GM18868 (cell line): ENCODE measurements around the gene KCNG2.
A peak's percentile ranks its signal among the peaks of the same experiment; 100 is the strongest.
"Not testable (repeated sequence)": the region's sequence is repeated elsewhere in the genome, so short reads cannot be mapped to it uniquely, and the experiment has no call there.

Experiments
- ATAC-seq: cut with Tn5 transposase; IDR thresholded peaks from one replicate; pipeline ENCODE4 v1.9.1; 2021; ENCODE audit warnings: mild to moderate bottlenecking, moderate library complexity; ENCODE audit not compliant: unreplicated experiment

Gene KCNG2

DNA sequence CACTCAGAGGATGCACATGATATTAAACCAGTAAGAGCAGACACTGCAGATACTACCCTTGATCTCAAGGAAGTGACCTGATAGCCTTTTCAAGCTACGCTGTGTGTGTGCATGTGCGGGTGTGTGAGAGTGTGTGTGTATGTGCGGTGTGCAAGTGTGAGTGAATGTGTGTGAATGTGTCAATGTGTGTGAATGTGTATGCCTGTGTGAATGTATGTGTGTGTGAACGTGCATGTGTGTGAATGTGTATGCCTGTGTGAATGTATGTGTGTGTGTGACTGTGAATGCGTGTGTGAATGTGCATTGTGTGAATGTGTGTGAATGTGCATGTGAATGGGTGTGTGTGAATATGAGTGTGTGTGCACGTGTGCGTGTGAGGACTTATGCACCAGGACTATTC is 53.8 kb downstream of the KCNG2 start:
- no peak for ATAC-seq

DNA sequence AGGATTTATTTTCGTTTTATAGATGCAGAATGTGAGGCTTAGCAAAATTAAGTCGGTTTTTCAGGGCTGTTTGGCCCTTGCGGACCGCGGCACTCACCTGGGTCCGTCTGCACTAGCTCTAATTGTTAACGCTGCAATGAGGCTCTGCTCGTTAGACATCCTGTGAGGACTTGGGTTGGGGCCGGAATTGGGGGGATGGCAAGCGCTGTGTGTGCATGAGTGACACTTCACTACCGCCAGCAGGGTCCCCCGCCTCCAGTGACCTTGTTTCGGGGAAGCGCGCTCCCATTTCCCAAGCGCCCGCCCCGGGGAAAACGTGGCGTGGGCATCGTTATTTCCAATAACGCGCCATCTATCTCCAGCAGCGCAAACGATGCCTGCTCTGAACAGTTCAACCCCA is 54.2 kb downstream of the KCNG2 start:
- no peak for ATAC-seq

DNA sequence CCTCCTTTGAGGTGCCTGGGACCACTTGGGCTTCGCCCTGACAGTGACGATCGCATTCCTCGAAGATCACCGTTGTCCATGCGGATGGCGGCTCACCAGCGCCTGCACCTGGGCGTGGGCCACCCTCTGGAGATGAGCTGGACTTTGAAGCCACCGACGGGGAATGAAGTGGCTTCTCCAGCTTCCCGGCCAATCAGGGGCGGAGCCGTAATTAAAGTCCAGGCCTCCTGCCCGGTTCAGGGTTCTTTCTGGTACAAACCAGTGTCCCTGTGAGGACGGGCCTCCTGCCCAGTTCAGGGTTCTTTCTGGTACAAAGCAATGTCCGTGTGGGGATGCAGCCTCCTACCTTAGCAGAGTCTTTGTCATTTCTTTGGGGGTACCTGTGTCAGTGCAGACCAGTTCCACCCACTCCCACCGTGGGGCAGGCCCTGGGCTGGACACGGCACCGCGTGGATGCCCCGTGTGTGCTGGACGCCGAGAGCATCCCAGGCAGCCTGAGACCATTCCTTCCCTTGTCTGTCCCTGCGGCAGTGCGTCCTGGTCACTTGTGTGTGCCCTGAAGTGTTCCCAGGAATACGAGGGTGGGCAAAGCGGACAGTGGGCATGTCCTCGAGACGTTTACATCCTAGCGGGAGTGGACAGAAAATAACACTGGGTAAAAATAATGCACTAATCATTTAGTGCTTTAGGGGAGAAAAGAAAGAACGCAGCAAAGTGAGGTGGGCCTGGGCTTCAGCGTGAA is 55.0 kb downstream of the KCNG2 start:
- no peak for ATAC-seq

DNA sequence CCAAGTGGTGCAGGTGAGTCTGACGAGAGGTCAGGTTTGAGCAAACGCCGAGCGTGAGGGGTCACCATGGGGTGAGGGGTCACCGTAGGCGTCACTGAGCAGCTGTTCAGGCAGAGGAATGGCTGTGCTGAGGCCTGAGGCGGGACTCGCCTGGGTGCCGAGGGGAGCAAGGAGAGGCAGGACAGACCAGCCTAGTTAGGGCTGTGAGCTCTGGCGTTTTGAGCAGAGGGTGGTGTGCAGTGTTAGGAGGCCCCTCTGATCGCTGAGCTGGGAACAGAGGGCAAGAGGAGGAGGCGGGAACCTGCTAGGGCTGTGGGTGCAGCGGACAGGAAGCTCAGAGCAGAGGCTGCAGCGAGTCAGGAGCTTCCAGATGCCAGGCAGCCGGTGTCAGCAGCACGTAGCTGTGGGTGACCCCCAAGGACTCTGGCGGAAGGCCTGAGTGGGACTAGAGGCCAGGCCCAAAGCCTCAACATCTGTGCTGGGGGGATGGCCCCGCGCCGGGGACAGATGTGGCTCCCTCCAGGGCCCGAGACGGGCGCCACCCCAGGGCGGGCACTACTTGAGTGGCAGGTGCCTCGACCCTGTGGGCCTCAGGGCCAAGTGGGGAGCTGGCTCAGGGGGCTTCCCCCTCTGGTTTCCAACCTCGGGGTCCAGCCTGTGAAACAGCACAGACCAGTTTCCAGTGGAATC is 55.7 kb downstream of the KCNG2 start:
- ATAC-seq: no peak

DNA sequence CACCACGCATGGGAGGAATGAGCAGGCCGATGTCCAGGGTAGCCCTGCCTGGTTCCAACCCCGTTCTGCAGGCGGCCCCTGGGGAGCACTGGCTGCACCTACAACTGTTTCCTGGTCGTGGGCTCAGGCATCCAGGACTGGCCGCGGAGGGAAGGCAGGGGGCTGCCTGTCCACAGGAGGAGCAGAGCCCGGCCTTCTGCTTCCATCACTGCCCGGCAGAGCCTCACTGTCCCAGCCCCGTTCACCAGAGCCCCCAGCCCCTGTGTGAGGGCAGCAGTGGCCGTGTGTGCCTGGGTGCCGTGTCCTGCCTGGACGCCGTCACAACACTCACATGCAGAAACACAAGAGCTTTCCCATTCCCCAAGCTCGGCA is 56.2 kb downstream of the KCNG2 start:
- no peak for ATAC-seq

DNA sequence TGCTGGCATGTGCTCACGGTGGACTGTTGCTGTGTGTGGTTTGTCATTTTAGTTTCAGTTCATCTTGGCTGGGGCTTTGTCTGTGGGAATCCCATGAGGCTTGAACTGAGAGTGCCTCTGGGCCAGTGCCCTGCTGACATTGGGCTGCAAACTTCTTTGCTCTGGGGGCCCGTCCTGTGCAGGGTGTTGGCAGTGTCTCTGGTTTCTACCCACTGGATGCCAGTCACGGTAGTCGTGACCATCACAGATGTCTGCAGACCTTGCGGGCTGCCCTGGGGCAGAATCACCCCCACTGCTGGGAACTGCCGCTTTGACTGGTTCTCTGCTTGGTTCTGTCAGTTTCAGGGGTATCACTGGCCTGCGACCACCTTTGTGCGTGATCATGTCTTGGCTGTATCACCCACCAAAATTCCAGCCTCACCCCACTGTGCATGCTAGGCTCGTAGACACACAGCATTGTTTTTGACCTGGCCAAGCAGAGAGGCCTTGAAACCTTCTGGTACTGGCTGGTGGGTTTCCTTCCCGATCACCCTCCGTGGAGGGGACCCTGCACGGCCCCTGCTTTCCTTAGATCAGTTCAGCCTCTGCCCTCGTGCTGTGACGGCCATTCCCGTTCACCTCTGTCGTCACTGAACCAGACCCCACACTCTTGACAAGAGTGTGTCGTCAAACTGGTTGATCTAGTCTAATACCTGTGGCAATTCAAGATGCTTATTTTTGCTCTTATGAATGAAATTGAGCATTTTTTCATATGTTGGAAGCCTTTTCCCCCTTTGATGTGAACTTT is 57.6 kb downstream of the KCNG2 start:
- peak; percentile 90 for ATAC-seq

DNA sequence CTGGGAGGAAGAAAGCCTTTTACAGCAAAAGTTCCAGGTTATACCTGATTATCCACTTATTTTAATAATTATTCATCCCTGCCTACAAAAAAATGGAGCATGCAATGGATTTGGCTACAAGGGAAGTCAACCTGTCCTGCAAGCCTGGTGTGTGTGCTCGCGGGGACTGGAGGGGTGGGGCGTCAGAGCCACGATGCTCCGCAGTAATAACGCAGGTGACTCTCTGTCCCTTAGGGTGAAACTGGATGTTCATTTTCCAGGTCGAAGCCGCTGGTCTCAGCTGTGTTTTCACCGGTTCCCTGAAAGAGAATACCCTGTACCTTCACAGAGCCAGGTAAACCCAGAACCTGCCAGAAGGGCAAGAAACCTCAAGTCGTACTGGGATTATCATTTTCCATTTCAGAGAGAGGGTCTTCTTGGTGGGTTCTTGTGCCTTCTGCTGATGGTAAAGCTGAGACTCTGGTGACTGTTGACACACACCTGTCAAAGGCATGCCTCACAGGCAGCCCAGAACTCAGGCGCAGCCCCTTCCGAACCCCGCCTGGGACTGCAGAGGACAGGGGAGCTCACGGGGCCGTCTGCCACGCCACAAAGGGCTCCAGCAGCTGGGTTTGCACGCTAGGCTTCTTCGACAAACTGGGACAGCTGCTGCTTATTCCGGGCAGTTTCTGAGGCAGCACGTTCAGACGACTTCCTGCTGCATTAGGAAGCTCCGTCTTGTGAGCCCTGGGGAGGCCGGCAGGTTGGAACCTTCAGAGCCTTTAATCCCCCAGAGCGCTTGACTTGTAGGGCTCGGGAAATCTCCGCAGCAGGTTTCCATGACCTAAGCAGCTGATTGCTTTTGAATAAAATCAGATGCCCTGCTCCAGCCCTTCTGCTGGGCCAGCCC is 58.6 kb downstream of the KCNG2 start:
- peak; percentile 56 for ATAC-seq

DNA sequence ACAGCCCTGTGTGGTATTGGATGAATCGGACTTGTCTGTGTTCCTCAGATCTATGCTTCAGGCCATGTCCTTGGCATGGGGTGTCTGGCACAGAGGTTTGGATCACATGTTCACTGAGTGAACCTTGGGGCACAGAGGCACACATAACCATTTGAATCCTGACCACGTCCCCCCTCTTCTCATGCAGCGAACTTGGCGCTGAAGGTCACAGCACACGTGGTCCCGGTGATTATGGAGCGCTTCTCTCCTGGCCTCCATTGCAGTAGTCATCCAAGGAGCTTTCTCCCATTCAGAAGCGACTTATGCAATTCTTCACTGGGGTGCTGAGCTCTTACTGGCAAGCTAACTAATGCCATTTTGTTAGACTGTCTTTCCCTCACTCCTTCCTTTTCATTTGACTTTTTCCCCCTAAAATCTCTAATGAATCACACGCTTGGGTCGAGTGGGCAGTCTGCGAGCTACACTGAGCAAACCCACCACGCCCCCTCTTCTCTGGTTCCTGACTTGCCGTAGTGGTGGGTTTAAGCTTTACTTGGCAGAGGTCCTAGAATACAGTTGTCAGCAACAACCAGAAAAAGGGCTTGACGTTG is 59.4 kb downstream of the KCNG2 start:
- no peak for ATAC-seq

DNA sequence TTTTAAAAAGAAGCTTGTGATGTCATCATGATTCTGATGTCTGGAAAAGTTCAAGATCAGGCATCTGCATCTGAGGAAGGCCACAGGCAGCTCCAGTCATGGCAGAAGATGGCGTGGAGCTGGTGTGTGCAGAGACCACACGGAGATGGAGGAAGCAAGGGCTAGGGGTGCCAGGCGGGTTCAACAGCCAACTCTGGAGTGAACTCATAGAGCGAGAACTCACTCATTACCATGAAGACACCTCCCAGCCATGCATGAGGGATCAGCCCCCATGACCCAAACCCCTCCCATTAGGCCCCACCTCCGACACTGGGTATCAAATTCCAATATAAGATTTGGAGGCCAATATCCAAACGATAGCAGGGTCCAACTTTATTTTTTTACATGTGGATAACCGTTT is 61.6 kb downstream of the KCNG2 start:
- ATAC-seq: no peak

DNA sequence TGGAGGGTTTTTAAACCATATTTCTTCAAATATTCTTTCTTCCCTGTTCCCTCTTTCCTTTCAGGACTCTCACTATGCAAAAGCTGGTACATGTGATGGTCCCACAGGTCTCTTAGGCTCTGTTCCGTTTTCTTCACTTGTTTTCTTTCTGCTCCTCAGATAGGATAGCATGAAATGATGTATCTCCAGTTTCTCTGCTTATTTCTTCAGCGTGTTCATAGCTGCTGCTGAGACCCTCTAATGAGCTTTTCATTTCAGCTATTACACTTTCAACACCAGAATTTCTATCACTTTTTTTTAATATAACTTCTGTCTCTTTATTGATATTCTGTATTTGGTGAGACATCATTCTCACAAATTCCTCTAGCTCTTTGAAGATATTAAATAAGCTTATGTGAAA is 63.9 kb downstream of the KCNG2 start:
- no peak for ATAC-seq

DNA sequence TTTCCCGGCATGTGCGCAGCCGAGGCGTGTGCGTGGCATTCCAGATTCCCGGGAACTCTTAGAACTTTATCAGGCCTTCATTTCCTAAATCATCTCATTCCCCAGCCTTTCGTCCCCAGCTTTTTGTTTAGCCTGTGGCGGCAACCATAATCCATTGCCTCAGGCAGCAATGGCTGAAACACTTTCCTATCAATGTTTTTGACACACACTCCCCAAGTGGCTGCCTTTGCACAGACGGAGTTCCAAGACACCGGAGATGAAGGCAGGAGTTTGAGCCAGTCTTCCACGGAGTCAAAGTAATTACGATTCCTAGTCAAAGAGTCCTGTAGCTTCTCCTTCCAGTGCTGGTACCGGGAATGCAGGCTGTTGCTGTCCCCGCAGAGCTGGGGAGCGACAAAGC is 64.8 kb downstream of the KCNG2 start:
- no peak for ATAC-seq

DNA sequence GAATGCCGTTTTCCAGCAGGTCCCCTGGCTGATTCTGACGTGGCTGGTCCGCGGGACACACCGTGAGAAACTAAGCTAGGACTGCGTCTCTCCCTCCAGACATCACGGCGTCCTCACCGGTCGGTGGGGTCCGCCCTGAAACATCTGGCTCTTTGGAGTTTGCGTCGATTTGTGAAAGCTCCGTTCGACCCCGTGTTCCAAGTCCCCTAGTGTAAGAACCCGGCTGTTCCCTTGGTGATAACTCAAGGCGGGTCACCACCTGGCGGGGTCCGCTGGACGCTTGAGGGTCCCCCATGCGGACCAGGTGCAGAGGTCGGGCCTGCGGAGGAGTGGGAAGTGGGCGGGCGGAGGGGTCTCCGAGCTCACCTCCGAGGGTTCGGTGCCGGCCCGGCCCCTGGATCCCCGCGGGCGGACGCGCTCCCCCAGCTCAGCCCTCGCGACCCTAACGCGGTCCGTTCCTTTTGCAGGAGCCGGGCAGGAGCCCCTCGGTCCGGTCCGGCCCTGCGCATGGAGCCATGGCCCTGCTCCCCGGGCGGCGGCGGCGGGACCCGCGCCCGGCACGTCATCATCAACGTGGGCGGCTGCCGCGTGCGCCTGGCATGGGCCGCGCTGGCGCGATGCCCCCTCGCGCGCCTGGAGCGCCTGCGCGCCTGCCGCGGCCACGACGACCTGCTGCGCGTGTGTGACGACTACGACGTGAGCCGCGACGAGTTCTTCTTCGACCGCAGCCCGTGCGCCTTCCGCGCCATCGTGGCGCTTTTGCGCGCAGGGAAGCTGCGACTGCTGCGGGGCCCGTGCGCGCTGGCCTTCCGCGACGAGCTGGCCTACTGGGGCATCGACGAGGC is 65.6 kb downstream of the KCNG2 start:
- no peak for ATAC-seq

DNA sequence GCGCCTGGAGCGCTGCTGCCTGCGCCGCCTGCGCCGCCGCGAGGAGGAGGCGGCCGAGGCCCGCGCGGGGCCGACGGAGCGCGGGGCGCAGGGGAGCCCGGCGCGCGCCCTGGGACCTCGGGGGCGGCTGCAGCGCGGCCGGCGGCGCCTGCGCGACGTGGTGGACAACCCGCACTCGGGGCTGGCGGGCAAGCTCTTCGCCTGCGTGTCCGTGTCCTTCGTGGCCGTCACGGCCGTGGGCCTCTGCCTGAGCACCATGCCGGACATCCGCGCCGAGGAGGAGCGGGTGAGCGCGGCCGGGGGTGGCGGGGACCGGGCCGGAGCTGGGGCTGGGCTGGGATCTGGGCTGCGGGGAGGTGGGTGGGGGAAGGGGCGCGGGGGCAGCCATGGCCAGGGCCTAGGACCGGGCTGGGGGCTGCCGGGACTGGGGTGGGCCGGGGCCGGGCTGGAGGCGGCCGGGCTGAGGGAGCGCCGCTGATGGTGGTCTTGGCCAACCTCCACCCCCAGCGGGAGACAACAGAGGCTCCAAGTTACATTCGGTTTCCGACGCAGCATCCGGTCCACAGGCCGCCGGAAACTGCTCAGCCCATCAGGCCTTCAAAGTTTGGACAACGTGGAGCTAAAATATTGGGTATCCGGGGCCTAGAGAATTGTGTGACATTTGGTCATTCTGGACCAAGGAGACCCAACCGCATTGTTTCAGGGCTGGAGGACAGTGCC is 66.4 kb downstream of the KCNG2 start:
- no peak for ATAC-seq

DNA sequence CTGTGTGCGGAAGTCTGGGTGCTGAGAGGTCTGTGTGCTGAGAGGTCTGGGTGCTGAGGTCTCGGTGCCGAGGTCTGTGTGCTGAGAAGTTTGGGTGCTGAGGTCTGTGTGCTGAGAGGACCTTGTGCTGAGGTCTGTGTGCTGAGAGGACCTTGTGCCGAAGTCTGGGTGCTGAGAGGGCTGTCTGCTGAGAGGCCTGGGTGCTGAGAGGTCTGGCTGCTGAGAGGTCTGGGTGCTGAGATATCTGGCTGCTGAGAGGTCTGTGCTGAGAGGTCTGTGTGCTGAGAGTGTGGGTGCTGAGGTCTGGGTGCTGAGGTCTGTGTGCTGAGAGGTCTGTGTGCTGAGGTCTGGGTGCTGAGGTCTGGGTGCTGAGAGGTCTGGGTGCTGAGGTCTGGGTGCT is 67.2 kb downstream of the KCNG2 start:
- ATAC-seq: not testable (repeated sequence)

DNA sequence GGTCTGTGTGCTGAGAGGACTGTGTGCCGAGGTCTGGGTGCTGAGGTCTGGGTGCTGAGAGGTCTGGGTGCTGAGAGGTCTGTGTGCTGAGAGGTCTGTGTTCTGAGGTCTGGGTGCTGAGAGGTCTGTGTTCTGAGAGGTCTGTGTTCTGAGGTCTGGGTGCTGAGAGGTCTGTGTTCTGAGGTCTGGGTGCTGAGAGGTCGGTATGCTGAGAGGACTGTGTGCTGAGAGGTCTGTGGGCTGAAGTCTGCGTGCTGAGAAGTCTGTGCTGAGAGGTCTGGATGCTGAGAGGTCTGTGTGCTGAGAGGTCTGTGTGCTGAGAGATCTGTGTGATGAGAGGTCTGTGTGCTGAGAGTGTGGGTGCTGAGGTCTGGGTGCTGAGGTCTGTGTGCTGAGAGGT is 68.2 kb downstream of the KCNG2 start:
- not testable (repeated sequence) for ATAC-seq

DNA sequence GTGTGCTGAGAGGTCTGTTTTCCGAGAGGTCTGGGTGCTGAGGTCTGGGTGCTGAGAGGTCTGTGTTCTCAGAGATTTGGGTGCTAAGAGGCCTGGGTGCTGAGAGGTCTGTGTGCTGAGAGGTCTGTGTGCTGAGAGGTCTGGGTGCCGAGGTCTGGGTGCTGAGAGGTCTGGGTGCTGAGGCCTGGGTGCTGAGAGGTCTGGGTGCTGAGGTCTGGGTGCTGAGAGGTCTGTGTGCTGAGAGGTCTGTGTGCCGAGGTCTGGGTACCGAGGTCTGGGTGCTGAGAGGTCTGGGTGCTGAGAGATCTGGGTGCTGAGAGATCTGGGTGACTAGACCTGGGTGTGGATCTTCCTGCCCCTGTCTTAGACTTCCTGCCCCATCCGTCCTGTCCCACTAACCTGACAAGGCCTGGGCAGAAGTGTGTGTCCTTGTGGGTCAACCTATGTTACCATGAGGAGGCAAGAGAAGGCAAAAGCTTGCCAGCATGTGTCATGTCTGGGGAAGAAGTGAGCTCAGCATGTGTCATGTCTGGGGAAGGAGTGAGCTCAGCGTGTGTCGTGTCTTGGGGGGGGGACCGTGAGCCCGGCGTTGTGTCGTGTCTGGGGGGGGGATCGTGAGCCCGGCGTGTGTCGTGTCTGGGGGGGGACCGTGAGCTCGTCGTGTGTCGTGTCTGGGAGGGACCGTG is 69.3 kb downstream of the KCNG2 start:
- ATAC-seq: no peak

DNA sequence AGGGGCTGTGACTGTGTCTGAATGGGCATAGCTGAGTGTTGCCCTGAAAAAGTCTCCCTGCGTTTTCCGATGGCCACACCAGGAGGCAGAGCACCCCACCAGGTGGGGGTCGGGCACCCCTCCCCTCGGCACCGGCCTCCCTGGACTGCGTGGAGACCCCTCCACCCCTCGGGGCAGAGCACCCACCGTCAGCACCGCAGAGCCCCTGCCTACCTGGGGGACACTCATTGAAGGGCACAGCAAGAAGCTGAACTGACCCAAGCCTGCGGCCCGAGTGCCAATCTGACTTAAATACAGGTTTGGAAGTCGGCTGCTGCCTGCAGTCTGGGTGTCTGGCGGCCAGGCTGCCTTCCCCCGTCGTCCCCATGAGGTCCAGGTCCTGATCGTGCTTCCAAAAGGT is 69.9 kb downstream of the KCNG2 start:
- no peak for ATAC-seq

DNA sequence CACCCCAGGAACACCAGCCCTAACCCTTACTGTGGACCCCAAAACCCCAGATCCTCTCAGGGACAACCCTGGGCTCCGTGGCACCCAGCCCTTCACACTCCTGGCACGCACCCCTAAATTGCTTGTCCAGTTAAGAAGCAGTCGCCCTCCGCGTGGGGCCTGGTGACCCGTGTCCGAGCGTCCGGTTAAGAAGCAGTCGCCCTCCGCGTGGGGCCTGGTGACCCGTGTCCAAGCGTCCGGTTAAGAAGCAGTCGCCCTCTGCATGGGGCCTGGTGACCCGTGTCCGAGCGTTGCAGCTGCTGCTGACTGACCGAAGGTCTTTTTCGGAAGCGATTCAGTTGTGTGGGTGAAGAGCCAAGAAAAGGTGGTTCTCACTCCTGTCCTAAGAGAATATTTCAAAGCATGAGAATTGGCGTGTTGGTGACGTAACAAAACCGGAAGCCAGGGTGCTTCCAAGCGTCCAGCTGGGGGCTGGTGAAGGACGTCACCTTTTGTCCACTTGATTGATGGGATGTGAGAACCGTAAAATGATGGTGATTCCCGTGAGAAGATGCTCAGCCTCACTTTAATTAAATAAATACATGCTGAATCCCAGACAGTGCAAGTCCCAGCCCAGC is 70.5 kb downstream of the KCNG2 start:
- no peak for ATAC-seq
